Lung (tissue), 12 donors: ENCODE results near the gene MPPED1. TPM values are rescaled to one million over a fixed set of nuclear protein-coding genes. Genes with fewer than 3 reads are reported as not detected.

Experiments used
- ATAC-seq: fragments of 200-7000 bp; cut with Tn5 transposase; one replicate; pipeline ENCODE4 v1.9.1; 2020; ENCODE audit warnings: moderate number of reproducible peaks; ENCODE audit not compliant: insufficient read depth, low FRiP score
- DNase-seq, 3 donors: peaks; one replicate each; pipeline ENCODE4 v3.0.0-alpha.2; 2013 to 2017
- H3K27ac ChIP-seq, 2 donors: one replicate each; pipeline ENCODE4 v1.5.1; 2013; ENCODE audit warnings: mild to moderate bottlenecking in 2 of 2, moderate library complexity in 2 of 2, control low read depth in 1 of 2, inconsistent platforms in 1 of 2, low read depth in 1 of 2, low read length in 1 of 2
- H3K27me3 ChIP-seq, 3 donors: one replicate each; pipeline ENCODE4 v1.5.1; 2013; ENCODE audit warnings: low read length in 2 of 3; ENCODE audit not compliant: control insufficient read depth in 3 of 3, insufficient read depth in 3 of 3
- H3K36me3 ChIP-seq, 4 donors: one replicate each; pipeline ENCODE4 v1.5.1; 2013; ENCODE audit warnings: low read length in 4 of 4, mild to moderate bottlenecking in 1 of 4, moderate library complexity in 1 of 4; ENCODE audit not compliant: control insufficient read depth in 4 of 4, insufficient read depth in 4 of 4
- H3K4me1 ChIP-seq, 5 donors: one replicate each; pipeline ENCODE4 v1.5.1; 2013; ENCODE audit warnings: low read length in 5 of 5, mild to moderate bottlenecking in 2 of 5, moderate library complexity in 1 of 5; ENCODE audit not compliant: control insufficient read depth in 5 of 5, insufficient read depth in 5 of 5
- H3K4me3 ChIP-seq: one replicate; pipeline ENCODE4 v1.5.1; 2013; ENCODE audit warnings: mild to moderate bottlenecking, control low read depth, moderate library complexity
- H3K9ac ChIP-seq, 2 donors: one replicate each; pipeline ENCODE4 v1.5.1; 2013; ENCODE audit warnings: low read length in 2 of 2, control low read depth in 1 of 2; ENCODE audit not compliant: insufficient read depth in 1 of 2
- H3K9me3 ChIP-seq, 4 donors: one replicate each; pipeline ENCODE4 v1.5.1; 2013; ENCODE audit warnings: low read length in 3 of 4, mild to moderate bottlenecking in 1 of 4, moderate library complexity in 1 of 4; ENCODE audit not compliant: control insufficient read depth in 4 of 4, insufficient read depth in 3 of 4
- CTCF ChIP-seq: IDR thresholded peaks from 2 replicates; pipeline ENCODE4 v1.5.1; 2012; ENCODE audit warnings: mild to moderate bottlenecking; ENCODE audit errors: control extremely low read depth, extremely low read depth
- WGBS, 2 donors: extraction: QIAGEN DNeasy Blood & Tissue Kit; methylation state at CpG; one replicate each; pipeline ENCODE4 v1.1.7; 2013; 5-methylcytosine and 5-hydroxymethylcytosine counted together
- polyA plus RNA-seq, 2 donors: library from polyadenylated mRNA; stranded (reverse); fragments of 200-250 nt; gene quantifications; one replicate each; pipeline ENCODE4 v1.2.1, GENCODE V29; 2013
- total RNA-seq, 2 donors: library from RNA; depleted of rRNA in 1 of 2; stranded (reverse); fragments of >200 nt in 1 of 2; gene quantifications; one replicate each; pipeline ENCODE4 v1.2.1, GENCODE V29; 2014 to 2021
- donor health status: control.
- donor health status: control.
- donor health status: Bipolar disorder and iron deficiency.
- donor health status: healthy.
- donor health status: DM: yes; HTN: yes; CAD: no.

Gene MPPED1
- total and polyA plus RNA-seq, 4 donors, result 0.05 to 0.65 TPM; not detected in 2

- 75 to 81% methylated on average over 14 to 15 of the region's 15 CpGs for WGBS, 2 donors
Measured at GRCh38 chr22:43404673-43405385, 7.0 kb upstream of the MPPED1 start.

GRCh38 chr22:43406186-43406790 lies 5.5 kb upstream of the MPPED1 start:
- no peak for TF ChIP-seq CTCF
- no peaks in the 10 kb centered on the region for H3K4me1 ChIP-seq
- no peaks in the 10 kb centered on the region for H3K36me3 ChIP-seq
- H3K9ac ChIP-seq, result no peak overlapping the region
- no peak for ATAC-seq
- H3K27me3 ChIP-seq, result peaks cover 0 to 19% (median 4%) of the 10 kb centered on the region in 3 donors
- H3K4me3 ChIP-seq, result no peak overlapping the region
- DNase-seq, result no peak
- no peak overlapping the region for H3K27ac ChIP-seq
- H3K9me3 ChIP-seq, result no peaks in the 10 kb centered on the region
- 76 to 82% methylated on average over 12 of the region's 12 CpGs for WGBS, 2 donors

More at GRCh38 chr22:43404673-43405385, 7.0 kb upstream of the MPPED1 start:
- DNase-seq (no peak), ATAC-seq (no peak)
- no peak for TF ChIP-seq CTCF
- peaks cover 0 to 9% (median 0%) of the 10 kb centered on the region in 3 donors for H3K27me3 ChIP-seq
- no peak overlapping the region for H3K9ac ChIP-seq
- peaks cover 0 to 2% (median 0%) of the 10 kb centered on the region in 4 donors for H3K9me3 ChIP-seq
- no peak overlapping the region for H3K27ac ChIP-seq
- H3K36me3 ChIP-seq, result no peaks in the 10 kb centered on the region
- H3K4me3 ChIP-seq, result no peak overlapping the region
- H3K4me1 ChIP-seq, result no peaks in the 10 kb centered on the region

DNA sequence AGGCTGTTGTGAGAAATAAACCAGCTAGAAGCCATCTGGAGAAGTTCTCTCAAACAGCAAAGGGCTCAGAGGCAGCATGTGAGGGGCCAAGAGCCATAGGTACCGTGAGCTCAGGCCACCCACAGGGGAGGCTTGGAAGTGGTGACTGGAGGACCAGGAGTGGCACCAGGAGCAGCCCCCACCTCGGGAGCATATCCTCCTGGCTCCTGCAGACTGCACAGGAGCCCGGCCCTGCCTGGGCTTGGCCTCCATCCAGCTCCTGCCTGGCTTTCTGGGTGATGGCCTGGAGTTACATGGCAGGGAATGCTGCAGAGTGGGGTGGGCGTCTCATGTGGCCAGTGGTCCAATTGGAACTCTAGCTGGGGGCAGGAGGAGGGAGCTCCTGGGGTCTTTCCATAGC lies 4.2 kb upstream of the MPPED1 start:
- DNase-seq (no peak), ATAC-seq (no peak)
- no peak for TF ChIP-seq CTCF
- Histone ChIP-seq H3K36me3 (no peaks in the 10 kb centered on the region), H3K9ac (no peak overlapping the region), H3K27ac (no peak overlapping the region), H3K27me3 (peaks cover 0 to 22% (median 7%) of the 10 kb centered on the region in 3 donors), H3K4me1 (peaks cover 0 to 6% (median 0%) of the 10 kb centered on the region in 5 donors), H3K4me3 (no peak overlapping the region), H3K9me3 (no peaks in the 10 kb centered on the region)
- 56 to 72% methylated on average over 4 of the region's 4 CpGs for WGBS, 2 donors
